Gastroesophageal sphincter (tissue), 4 donors: ENCODE results near the gene LRRC3. TPM values are rescaled to one million over a fixed set of nuclear protein-coding genes. Genes with fewer than 3 reads are reported as not detected.

Source experiments
- ATAC-seq: fragments of 150-250 bp; one replicate; pipeline ENCODE4 v1.9.1; 2016; ENCODE audit warnings: mild to moderate bottlenecking, moderate library complexity
- H3K27ac ChIP-seq, 4 donors: fragments of 200-600 bp; sonication (generic) in 3 of 4; 1 replicate in 3 of 4; 2 replicates in 1 of 4; pipeline ENCODE4 v1.5.1; 2016 to 2019
- H3K27me3 ChIP-seq: fragments of 200-600 bp; sonication (generic); one replicate; pipeline ENCODE4 v1.5.1; 2019
- H3K36me3 ChIP-seq, 2 donors: fragments of 200-600 bp; sonication (generic); one replicate each; pipeline ENCODE4 v1.5.1; 2019; ENCODE audit warnings: control low read depth in 1 of 2
- H3K4me1 ChIP-seq, 3 donors: fragments of 200-600 bp; sonication (generic); 1 replicate in 2 of 3; 2 replicates in 1 of 3; pipeline ENCODE4 v1.5.1; 2016 to 2019; ENCODE audit warnings: control low read depth in 2 of 3
- H3K4me3 ChIP-seq, 2 donors: fragments of 200-600 bp; sonication (generic); one replicate each; pipeline ENCODE4 v1.5.1; 2019; ENCODE audit warnings: mild to moderate bottlenecking in 1 of 2, moderate library complexity in 1 of 2
- H3K9me3 ChIP-seq, 3 donors: fragments of 200-600 bp; sonication (generic); one replicate each; pipeline ENCODE4 v1.5.1; 2017 to 2019; ENCODE audit warnings: control low read depth in 2 of 3
- CTCF ChIP-seq, 4 experiments: fragments of 200-600 bp in 2 of 4; fragments of 450-650 bp in 2 of 4; sonication (generic) in 1 of 4; IDR thresholded peaks; one replicate each; pipeline ENCODE4 v1.5.1; 2017 to 2019; ENCODE audit warnings: antibody characterized with exemption in 4 of 4, mild to moderate bottlenecking in 2 of 4, moderate library complexity in 2 of 4
- EP300 ChIP-seq: sonication (generic); formaldehyde crosslinking; IDR thresholded peaks from one replicate; pipeline ENCODE4 v1.6.1; 2017; ENCODE audit warnings: antibody characterized with exemption, mild to moderate bottlenecking
- POLR2A ChIP-seq, 2 donors: fragments of 450-650 bp; IDR thresholded peaks; one replicate each; pipeline ENCODE4 v1.6.1; 2017; ENCODE audit warnings: antibody characterized with exemption in 2 of 2, mild to moderate bottlenecking in 2 of 2, moderate library complexity in 1 of 2
- POLR2AphosphoS5 ChIP-seq: sonication (generic); formaldehyde crosslinking; IDR thresholded peaks from one replicate; pipeline ENCODE4 v1.6.1; 2017; ENCODE audit warnings: antibody characterized with exemption
- WGBS, 2 donors: methylation state at CpG; one replicate each; pipeline ENCODE4 v1.1.5; 2018; ENCODE audit warnings: low coverage in 1 of 2; 5-methylcytosine and 5-hydroxymethylcytosine counted together
- total RNA-seq, 4 donors: library from RNA; depleted of rRNA; stranded (reverse); fragments of >200 nt; gene quantifications; one replicate each; pipeline ENCODE4 v1.1.0, GENCODE V29; 2016

Gene LRRC3
- total RNA-seq, 4 donors from 2014 or later = 2.7 to 8.3 (median 6.7) TPM

DNA sequence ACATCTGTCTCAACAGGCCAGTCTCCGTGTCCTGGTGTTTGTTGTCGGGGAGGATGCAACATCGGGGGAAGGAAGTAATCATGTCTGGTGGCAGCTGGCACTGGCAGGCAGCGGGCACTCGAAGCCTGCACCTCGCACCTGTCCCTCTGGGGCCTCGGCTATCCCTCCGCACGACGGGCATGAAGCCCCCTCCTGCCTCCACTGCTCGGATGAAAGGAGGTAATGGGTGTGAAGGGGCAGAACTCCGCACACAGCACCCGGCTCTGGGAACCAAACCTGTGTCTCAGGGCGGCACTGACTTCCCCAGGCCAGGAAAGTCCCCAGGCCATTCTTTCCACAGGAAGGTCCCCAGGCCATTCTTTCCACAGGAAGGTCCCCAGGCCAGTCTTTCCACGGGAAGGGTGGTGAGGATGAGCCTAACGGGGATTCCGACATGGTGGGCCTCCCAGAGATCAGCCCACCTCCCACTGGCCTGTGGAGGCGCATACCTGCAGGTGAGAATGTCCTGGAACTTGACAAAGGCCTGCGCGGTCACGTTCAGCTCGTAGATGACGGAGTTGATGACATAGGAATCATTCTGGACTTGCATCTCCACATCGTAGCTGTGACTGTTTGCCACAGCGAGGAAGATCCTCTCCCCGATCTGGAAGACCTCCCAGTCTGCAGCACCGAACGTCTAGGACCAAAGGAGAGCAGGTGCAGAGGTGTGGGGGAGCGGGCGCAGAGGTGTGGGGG is 53.6 kb downstream of the LRRC3 start:
- Histone ChIP-seq H3K9me3 (no peaks in the 10 kb centered on the region), H3K27ac (no peak overlapping the region), H3K4me3 (no peak overlapping the region), H3K27me3 (peaks cover 68% of the 10 kb centered on the region), H3K36me3 (no peaks in the 10 kb centered on the region), H3K4me1 (peaks cover 0 to 9% (median 5%) of the 10 kb centered on the region in 3 donors)
- no peak for ATAC-seq
- 80 to 81% methylated on average over 3 to 6 of the region's 30 CpGs for WGBS, 2 donors
- TF ChIP-seq CTCF (IDR thresholded peaks at IDR 0.05) (no peak), POLR2AphosphoS5 (no peak), POLR2A (IDR thresholded peaks at IDR 0.05) (no peak), EP300 (no peak)

DNA sequence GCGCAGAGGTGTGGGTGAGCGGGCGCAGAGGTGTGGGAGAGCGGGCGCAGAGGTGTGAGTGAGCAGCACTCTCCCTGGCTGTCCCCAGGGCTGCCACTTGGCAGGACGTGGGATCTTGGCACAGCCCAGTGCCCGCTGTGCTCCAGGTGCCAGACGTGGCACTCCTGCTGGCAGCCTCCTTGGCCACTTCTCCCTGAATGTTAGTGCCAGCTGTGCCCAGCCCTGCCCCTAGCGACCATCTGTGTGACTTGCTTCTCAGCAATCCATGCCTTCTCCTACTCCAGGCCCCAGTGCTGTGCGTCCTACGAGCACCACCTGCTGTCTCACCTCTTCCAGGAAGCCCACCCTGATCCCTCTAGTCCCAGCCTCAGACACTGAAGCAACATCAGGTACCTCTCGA is 54.2 kb downstream of the LRRC3 start:
- Histone ChIP-seq H3K4me1 (peaks cover 0 to 9% (median 5%) of the 10 kb centered on the region in 3 donors), H3K4me3 (no peak overlapping the region), H3K36me3 (no peaks in the 10 kb centered on the region), H3K9me3 (no peaks in the 10 kb centered on the region), H3K27me3 (peaks cover 68% of the 10 kb centered on the region), H3K27ac (no peak overlapping the region)
- ATAC-seq = no peak
- 60 to 80% methylated on average over 1 to 9 of the region's 12 CpGs for WGBS, 2 donors
- TF ChIP-seq POLR2AphosphoS5 = no peak
- TF ChIP-seq EP300 = no peak
- TF ChIP-seq CTCF (IDR thresholded peaks at IDR 0.05) = no peak
- TF ChIP-seq POLR2A (IDR thresholded peaks at IDR 0.05) = no peak

- H3K36me3 ChIP-seq = no peaks in the 10 kb centered on the region
- peaks cover 0 to 9% (median 5%) of the 10 kb centered on the region in 3 donors for H3K4me1 ChIP-seq
- no peak overlapping the region for H3K4me3 ChIP-seq
- WGBS, 2 donors = 60% methylated on average over 4 of the region's 18 CpGs; no CpG with 5 or more reads in 1 of the 2 donors
- TF ChIP-seq POLR2A (IDR thresholded peaks at IDR 0.05) (no peak), CTCF (IDR thresholded peaks at IDR 0.05) (no peak), POLR2AphosphoS5 (no peak), EP300 (no peak)
- H3K9me3 ChIP-seq = no peaks in the 10 kb centered on the region
- H3K27me3 ChIP-seq = peaks cover 68% of the 10 kb centered on the region
- no peak for ATAC-seq
- no peak overlapping the region for H3K27ac ChIP-seq
Measured at GRCh38 chr21:44510109-44510507, 54.8 kb downstream of the LRRC3 start.

GRCh38 chr21:44510508-44511218 is 55.4 kb downstream of the LRRC3 start:
- no peak overlapping the region for H3K27ac ChIP-seq
- ATAC-seq = peak; percentile 27
- 60% methylated on average over 1 of the region's 36 CpGs; no CpG with 5 or more reads in 1 of the 2 donors for whole genome bisulfite sequencing, 2 donors
- peaks cover 68% of the 10 kb centered on the region for H3K27me3 ChIP-seq
- peaks cover 0 to 9% (median 5%) of the 10 kb centered on the region in 3 donors for H3K4me1 ChIP-seq
- H3K36me3 ChIP-seq = no peaks in the 10 kb centered on the region
- TF ChIP-seq CTCF (IDR thresholded peaks at IDR 0.05) (peak in 3 of 4 experiments; percentile 50 to 83 (median 75)), POLR2A (IDR thresholded peaks at IDR 0.05) (no peak)
- peak overlapping the region in 1 of 2 donors; percentile 2 for H3K4me3 ChIP-seq
- no peaks in the 10 kb centered on the region for H3K9me3 ChIP-seq
